Measurements from ENCODE around the gene PRRT1B.

- TF ChIP-seq CTCF (IDR thresholded peaks at IDR 0.05) (no peak), POLR2A (IDR thresholded peaks at IDR 0.05) (no peak)
Measured at GRCh38 chr9:131591845-131592208, 46.5 kb downstream of the PRRT1B start.
